SK-N-DZ (cell line): ENCODE data around the gene ZIC1.

ENCODE experiments used
- DNase-seq: peaks from one replicate; pipeline ENCODE4 v3.0.0-alpha.2; 2015; ENCODE audit warnings: low spot score

The ZIC1 gene

DNA sequence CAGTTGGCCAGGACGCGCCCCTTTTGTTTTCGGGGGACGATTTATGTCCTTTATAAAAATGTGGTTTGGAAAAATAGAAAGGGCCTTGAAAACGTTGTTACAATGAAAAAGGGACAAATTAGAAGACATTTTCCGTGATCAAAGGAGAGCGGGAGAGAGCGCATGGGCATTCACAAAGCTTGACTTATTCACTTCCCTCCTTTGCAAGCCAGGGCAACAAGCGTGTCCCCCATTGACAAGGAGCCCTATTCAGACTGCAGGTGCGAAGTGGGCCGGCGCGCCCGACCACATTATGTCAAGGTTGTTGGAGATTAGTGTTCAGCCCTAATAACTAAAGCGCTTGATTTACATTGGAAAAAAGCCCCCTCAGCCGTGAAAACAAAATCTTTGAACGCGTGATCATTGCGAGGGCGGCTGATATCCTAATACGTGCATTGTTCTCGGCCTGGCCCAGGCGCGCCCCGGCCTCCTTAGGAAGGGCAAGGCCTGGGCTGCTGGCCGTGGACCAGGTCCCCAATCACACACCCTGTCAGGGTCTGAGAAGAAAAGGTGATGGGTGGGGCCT, 28.7 kb upstream of the ZIC1 start:
- DNase-seq: no peak

DNA sequence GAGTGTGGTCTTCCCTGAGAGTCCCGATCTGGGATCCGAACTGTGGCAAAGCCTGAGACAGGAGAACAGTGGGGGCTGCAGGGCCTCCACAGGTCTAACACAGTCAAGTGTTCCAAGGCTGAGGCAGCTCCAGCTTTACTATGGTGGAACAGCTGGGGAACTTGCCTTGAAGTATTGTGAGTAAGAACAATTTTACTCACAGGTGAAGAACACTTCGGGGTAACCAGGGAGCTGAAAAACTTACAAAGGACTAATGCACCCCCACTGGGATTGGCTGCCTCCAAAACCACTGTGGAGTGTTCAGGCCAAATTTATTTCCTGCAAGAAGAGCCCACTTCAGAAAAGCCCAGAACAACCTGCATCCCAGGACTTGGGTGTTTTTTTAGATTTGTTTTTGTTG, 28.2 kb upstream of the ZIC1 start:
- DNase-seq: no peak

DNA sequence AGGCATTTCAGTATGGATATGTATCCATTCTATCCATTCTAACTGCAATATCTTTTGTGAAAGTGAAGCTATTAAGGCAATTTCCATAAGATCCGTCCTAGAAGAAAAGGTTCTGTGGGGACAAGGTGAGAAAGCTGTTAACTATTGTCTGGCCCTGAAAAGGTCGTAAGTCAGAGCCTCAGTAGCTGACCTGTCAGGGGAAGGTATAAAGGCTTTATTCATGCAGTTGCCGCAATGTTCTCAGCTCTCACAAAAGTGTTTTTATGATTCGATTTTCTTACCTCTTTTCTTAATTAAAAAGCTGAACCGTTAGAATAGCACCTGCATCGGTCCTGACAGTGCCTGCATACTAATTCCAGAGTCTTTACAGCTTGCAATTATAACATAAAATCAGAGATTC, 27.6 kb upstream of the ZIC1 start:
- DNase-seq: no peak

- DNase-seq: no peak
Measured at GRCh38 chr3:147383617-147384016, 25.5 kb upstream of the ZIC1 start.

GRCh38 chr3:147384210-147385058, 24.7 kb upstream of the ZIC1 start:
- DNase-seq: no peak

DNA sequence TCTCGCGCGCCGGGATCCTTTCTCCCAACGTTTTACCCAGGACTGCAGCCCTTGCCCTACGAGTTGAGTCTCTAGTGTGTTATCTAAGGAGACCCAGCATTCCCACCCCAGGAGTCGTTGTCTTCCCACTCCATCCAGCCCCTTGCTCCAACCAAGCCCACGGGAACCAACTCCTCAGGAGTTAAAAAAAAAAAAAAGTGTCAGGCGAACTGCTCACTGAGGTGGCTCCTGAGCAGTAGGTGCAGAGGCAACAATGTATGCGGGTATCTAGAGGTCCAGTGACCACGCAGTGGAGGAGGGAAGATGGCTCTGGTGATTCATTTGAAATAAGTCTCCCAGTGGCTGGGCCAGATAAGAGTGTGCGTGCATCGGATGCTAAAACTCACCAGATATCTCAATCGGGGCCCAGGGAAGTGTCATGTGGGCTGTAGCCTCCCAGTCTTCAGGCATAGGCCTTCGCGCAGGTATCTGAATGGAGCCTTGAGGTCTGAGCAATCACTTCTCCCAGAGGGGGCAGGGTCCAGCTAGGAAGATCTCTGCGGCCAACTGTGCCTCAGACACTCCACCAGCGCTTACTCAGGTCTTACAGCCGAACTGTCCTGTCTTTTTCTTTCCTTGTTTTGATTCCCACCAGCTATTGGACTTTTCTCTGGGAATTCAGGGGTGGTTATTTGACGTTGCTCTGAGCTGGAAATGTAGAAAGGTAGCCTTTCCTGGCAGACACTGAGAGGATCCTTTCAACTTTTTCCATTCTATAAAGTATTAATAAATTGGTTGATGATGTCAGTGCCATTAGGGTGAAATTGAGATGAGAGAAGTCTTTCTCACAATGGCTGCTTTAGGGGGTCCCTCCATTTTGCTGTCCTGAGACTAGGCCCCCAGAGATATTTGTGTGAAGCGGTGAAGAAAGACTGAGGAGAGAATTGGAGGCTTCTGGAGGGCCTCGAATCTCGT, 23.8 kb upstream of the ZIC1 start:
- DNase-seq: no peak

DNA sequence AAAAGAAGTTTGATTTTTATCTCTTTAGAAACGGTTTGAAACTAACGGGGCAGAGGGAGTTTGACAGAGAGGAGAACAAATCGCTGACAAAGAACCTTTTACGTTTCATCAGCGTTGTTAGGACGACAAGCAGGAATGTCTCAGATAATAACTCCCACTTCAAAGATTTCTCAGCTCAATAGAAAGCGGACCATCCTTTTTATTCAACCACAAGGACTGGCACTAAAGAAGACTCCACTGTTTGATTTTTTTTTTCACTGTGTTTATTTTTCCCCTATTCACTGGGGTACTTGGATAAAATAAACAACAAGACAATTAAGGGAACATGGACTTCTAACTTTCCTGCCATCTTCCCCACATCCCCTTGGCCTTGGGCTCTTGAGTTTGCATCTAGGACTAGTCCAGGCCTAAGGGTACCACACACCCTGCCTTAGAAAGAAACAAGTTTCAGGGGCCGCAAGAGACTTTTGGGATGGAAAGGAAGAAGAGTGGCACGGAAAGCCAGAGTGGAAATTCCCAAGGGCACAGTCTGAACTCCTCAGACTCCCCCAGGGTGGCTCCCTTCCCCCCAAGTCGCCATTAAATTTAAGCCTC, 21.8 kb upstream of the ZIC1 start:
- no peak for DNase-seq

DNA sequence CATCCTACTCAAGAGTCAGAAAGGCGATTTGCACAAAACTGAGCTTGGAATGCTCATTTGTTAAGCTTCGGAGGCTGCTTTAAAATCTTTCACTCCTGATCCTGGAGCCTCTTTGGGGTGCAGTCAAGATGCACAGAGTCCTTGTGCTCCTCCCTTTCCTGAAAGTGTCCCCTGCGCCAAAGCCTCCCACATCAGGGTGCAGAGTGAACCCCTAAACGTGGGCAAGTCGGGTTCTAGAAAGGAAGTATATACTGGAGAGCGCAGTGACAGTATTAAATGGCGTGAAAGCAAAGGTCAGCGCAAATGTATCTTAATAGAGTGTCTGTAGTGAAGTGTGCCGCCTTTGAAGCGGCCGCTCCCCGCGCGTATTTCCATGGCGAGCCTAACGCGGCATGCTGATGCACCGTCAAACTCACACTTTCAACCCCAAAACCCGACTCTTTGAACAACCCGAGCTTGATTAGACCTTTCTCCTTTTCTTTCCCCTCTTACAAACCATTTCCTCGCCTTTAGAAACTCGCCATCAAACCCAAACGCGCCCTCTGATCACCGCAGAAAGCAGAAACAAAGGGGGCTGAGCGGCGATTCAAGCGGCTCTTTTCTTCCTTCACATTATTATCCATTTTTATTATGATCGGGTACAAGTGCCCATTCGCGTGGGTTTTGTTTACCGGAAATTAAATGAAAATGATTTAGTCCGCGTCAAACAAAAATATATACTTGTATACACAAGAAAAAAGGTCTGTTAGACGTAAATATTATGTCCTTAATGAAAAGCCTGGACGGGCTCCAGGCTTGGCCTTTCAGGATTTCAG, 21.1 kb upstream of the ZIC1 start:
- DNase-seq: no peak

GRCh38 chr3:147388700-147389580, 20.2 kb upstream of the ZIC1 start:
- DNase-seq: no peak

DNA sequence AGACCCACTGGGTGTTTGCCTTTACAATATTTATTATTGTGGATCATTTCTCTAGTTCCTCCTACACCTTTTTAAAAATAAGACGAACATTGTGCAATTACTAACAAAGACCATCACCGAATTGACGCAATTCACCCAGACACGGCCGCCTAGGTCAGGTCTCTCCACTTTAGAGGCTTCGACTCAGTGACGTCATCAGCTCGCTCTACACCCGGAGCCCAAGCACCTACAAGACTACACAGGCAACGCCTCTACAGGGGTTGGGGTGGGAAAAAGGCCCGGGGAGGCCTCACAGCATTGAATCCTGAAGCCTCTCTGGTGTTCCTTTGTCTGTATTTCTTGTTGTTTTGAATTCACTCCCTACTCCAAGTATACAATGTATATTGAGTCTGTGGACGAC, 19.4 kb upstream of the ZIC1 start:
- DNase-seq: no peak

DNA sequence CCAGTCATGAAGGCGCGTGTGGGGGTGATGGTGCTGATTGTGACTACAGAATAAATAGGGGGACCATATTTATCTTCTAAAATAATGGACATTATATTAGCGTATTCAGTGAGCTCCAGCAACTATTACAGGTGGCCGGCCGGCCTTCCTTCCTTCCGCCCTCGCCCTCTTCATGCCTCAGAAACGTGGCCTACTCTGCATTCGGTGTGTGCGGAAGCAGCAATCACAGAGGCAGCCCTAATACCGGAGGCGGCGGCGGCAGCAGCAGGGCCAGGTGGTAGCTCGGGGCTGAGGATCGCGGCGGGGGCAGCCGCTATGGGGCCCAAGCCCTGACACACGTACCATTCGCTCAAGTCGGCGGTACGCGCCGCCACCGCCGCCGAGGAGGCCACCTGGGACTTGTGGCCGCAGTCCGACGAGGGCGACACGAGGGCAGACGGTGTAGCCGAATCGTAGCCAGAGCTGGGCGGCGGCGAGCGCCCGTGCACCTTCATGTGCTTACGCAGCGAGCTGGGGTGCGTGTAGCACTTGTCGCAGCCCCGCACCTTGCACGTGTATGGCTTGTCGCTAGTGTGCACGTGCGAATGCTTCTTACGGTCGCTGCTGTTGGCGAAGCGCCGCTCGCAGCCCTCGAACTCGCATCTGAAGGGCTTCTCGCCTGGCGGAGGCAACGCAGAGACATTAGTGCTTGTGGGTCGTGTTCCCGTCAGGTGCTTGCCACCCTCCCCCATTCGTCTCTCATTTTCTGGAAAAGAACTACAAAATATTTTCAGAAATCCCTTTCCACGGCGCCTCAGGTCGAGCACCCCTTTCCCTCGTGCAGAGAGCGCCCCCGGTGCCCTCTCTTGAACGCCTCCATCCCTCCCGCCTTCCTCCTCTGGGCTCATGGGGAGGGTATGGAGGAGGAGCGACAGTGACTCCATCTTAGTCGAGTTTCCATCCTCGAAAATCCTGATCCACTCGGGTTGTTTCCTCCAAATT, 18.3 kb upstream of the ZIC1 start:
- DNase-seq: no peak

- peak; percentile 38 for DNase-seq
Measured at GRCh38 chr3:147391781-147392624, 17.2 kb upstream of the ZIC1 start.

- no peak for DNase-seq
Measured at GRCh38 chr3:147392625-147392946, 16.6 kb upstream of the ZIC1 start.

DNA sequence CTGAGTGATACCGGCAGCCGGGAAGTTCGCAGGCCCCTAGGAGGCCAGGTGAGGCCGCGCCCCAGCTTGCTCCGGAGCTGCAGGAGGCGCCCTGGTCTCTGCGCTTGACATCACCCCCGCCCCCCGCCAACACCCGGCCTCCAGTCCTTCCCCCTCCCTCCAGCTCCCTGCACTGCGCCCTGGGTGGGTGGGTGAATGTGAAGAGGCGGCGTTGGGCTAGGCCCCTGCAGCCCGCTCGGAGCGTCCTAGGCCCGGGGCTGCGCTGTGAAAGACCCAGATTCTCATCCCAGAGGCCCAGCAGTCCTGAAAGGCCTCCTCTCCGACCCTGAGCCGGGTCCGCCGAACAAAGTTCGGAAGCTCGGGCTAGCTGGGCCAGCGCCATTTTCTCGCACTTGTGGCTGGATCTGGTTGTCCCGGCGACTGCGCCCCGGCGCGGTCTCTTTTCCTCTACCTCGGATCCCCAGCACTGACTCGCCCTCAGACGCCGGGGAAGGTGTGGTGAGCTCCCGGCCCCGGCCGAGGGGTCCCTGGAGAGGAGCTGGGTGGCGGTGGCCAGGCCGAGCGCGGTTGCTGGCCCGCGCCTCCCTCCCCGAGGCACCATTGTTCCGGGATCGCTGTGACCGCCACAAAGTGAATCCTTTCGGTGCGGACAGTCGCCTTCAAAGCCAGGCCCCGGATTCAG, 15.8 kb upstream of the ZIC1 start:
- peak; percentile 50 for DNase-seq

GRCh38 chr3:147393943-147394883, 15.0 kb upstream of the ZIC1 start:
- DNase-seq: no peak

GRCh38 chr3:147394884-147395225, 14.3 kb upstream of the ZIC1 start:
- DNase-seq: no peak
